GM18907 (cell line): Measurements from ENCODE around the gene GPR31.

Experiments used
- ATAC-seq: cut with Tn5 transposase; IDR thresholded peaks from one replicate; pipeline ENCODE4 v1.9.1; 2021; ENCODE audit warnings: mild to moderate bottlenecking, moderate library complexity; ENCODE audit not compliant: unreplicated experiment

The GPR31 gene

GRCh38 chr6:167141667-167142432, 15.9 kb downstream of the GPR31 start:
- peak; percentile 81 for ATAC-seq

- peak; percentile 57 for ATAC-seq
Observed at GRCh38 chr6:167140589-167141474, 16.9 kb downstream of the GPR31 start.

GRCh38 chr6:167139761-167140160, 18.0 kb downstream of the GPR31 start:
- no peak for ATAC-seq

- no peak for ATAC-seq
Observed at GRCh38 chr6:167137881-167138280, 19.9 kb downstream of the GPR31 start.

GRCh38 chr6:167137081-167137480, 20.7 kb downstream of the GPR31 start:
- ATAC-seq, result no peak

DNA sequence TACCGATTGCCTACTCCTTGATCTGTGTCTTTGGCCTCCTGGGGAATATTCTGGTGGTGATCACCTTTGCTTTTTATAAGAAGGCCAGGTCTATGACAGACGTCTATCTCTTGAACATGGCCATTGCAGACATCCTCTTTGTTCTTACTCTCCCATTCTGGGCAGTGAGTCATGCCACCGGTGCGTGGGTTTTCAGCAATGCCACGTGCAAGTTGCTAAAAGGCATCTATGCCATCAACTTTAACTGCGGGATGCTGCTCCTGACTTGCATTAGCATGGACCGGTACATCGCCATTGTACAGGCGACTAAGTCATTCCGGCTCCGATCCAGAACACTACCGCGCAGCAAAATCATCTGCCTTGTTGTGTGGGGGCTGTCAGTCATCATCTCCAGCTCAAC, 21.4 kb downstream of the GPR31 start:
- ATAC-seq, result no peak

DNA sequence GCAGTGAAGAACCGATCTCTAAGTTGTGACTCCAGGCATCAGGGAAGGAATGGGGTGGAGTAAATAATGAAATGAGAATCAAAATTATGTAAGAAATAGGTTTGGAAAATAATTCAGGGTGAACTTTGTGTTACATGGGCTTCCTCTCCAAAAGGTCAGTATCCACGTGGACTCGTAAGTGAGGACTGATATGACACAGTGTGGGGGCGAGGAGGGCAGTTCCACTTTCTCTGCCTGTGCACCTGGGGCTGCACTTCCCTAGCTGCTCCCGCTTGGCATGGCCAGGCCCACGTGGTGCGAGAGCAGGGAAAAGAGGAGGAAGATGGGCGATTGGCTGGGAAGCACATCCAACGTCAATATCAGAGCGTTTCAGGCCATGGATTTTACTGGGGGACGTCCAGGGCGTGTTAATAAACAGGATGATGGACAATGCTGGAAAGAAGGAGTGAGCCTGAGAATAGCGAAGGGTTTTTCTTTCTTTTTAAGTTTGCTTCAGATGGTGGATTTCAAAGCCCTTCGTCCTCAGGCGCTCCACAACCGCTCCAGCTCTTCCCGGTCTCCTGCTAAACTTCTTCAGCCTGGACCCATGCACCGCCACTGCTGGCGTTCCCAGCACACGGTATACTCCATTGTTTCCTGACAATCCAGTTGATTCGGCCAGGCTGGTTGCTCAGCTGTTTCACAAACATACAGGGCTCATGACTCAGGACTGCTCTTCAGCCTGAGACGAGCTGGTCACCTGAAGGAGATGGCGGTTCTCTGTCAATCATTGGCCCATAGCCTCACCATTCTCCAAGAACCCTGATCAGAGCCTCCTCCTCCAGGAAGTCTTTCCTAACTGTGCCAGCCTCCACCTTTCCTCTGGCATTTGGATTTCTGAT, 23.1 kb downstream of the GPR31 start:
- no peak for ATAC-seq

GRCh38 chr6:167130712-167131684, 26.8 kb downstream of the GPR31 start:
- no peak for ATAC-seq

- no peak for ATAC-seq
Observed at GRCh38 chr6:167130008-167130677, 27.6 kb downstream of the GPR31 start.

DNA sequence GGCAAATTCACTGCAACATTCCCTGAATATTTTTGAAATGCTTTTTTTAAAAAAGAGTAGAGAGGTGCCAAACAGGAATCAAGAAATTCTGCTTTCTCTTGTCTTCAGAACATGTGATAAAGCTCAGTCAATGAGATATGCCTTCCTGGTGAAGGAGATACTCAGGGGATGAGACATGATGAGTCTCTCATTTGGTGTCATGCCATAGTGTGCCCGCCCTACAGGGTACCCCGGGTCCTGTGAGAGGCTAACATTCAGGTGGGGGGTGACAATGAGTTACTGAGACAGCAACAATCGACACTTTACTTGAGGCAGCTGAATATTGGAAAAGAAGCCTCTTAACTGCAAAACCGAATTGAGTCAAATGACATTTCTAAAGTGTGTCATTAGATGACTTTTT, 28.2 kb downstream of the GPR31 start:
- ATAC-seq, result no peak

DNA sequence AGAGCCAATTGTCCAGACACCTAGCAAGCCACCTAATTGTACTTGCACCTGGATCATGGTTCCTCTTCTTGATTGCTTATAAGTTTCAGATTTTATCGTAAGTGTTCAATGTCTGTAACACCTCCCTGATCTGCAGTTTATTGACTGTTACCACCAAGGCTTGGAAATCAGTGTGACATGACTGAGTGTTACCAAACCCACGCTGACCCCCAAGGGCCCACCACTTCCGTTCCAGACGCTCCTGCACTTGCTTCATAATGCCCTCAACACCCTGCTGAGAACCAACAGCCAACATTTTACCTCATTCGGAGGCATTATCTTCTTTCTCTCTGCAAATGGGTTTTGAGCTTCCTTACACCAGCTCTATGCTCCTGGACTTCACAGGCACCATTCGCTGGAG, 28.6 kb downstream of the GPR31 start:
- ATAC-seq, result peak; percentile 32

DNA sequence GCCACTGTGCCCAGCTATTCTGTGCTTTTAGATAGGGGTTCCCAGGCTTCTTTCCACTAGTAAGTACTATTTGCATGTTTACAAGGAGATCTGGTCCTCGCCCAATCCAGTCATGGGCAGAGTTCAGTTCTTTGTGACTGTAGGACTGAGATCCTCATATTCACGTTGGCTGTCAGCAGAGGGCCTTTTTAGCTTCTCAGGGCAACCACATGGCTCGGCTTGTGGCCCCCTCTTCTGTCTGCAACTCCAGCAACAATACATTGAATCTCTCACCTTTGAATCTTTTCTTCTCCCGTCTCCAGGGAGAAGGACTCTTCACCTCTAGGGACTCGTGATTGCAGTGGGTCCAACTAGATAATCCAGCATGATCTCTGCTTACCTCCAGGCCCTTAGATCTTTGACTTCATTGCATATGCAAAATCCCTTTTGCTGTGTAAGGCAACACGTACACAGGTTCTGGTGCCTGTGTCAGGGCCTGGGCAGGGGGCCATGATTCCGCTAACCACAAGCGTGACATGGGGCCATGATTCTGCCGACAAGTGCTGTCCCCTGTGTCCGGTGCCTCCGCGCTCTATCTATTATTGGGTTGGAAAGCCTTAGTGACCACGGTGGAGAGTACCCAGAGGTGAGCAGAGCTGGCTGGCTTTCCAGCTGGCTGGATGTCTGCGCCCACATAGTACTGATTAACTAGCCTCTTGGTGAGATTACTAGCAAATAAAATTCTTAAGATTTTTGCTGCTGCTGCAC, 29.8 kb downstream of the GPR31 start:
- ATAC-seq, result peak; percentile 76

DNA sequence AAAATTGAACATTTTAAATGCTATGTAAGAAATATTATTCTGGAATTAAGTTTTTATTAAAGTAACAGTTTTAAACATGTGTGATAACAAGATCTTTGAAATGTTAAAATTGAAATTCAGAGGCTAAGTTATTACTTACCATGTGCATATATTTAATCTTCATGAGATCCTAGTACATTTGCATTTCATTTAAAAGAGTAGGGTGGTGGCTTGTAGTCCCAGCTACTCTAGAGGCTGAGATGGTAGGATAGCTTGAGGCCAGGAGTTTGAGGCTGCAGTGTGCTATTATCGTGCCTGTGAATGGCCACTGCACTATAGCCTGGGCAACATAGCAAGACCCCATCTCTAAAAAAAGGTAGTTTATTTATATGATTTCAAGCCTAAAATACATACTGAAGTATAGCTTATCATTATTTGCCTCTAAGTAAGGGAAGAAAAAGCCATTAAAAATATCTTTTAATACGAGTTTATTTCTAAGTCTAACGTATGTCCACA, 31.9 kb downstream of the GPR31 start:
- no peak for ATAC-seq

GRCh38 chr6:167125410-167125809, 32.4 kb downstream of the GPR31 start:
- ATAC-seq, result no peak

DNA sequence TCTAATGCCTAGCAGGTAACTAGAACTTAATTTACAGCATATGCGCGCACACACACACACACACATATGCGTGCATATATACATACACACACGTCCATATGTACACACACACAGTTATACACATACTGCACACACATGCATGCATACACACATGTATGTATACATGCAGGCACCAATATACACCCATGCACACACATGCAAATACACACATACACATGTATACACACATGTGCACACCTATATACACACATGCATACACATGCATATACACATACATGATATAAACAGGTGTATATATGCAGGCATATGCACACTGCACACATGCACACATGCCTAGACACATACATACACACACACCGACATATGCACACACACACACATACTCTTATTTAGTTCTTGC, 33.0 kb downstream of the GPR31 start:
- no peak for ATAC-seq

DNA sequence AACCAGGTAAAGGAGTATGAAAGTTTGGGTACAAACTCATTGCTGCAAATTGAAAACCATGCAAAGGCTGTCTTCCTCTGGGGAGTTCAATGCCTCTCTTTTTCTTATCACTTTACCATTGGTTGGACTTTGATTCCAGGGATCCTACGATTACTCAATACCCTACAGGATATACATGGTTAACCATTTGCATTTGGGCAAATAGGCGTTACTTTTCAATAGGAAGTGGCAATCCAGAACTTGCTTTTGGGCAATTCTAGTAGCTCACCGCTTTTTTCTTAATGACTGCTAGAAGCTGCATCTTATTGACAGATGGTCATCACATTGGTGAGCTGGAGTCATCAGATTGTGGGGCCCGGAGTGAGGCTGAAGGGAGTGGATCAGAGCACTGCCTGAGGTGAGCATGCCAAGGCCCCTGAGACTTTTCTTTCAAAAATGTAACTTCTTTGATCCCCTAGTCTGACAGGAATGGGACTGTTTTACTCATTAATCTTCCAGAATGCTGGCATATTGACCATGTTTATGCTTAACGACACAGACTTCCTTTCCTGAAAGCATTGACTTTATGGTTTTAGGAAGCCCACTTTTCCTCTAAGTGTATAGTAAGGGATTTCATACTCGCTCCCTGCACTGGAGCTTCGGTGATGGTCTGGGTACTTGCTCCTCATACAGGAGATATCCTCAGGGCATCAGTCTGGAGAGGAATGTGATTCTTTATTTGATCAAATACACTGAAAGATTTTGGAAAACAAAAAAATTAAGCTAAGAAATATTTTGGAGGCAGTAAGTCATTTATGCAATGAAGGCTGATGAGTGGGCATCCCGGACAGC, 34.7 kb downstream of the GPR31 start, which contains the start of gene CCR6:
Gene CCR6, plus strand, starts transcription at position 270 of the 831 bp plus-strand sequence. CDS start 13,039 bp downstream, outside the sequence.
- ATAC-seq, result no peak

GRCh38 chr6:167122041-167122826, 35.5 kb downstream of the GPR31 start:
- ATAC-seq, result peak; percentile 41
